HG02571 (cell line): ENCODE results near the gene TCAF1.

Experiments used
- ATAC-seq: cut with Tn5 transposase; IDR thresholded peaks from one replicate; pipeline ENCODE4 v1.9.1; 2021; ENCODE audit warnings: mild to moderate bottlenecking, moderate library complexity; ENCODE audit not compliant: unreplicated experiment

TCAF1 gene, protein sequence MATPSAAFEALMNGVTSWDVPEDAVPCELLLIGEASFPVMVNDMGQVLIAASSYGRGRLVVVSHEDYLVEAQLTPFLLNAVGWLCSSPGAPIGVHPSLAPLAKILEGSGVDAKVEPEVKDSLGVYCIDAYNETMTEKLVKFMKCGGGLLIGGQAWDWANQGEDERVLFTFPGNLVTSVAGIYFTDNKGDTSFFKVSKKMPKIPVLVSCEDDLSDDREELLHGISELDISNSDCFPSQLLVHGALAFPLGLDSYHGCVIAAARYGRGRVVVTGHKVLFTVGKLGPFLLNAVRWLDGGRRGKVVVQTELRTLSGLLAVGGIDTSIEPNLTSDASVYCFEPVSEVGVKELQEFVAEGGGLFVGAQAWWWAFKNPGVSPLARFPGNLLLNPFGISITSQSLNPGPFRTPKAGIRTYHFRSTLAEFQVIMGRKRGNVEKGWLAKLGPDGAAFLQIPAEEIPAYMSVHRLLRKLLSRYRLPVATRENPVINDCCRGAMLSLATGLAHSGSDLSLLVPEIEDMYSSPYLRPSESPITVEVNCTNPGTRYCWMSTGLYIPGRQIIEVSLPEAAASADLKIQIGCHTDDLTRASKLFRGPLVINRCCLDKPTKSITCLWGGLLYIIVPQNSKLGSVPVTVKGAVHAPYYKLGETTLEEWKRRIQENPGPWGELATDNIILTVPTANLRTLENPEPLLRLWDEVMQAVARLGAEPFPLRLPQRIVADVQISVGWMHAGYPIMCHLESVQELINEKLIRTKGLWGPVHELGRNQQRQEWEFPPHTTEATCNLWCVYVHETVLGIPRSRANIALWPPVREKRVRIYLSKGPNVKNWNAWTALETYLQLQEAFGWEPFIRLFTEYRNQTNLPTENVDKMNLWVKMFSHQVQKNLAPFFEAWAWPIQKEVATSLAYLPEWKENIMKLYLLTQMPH

DNA sequence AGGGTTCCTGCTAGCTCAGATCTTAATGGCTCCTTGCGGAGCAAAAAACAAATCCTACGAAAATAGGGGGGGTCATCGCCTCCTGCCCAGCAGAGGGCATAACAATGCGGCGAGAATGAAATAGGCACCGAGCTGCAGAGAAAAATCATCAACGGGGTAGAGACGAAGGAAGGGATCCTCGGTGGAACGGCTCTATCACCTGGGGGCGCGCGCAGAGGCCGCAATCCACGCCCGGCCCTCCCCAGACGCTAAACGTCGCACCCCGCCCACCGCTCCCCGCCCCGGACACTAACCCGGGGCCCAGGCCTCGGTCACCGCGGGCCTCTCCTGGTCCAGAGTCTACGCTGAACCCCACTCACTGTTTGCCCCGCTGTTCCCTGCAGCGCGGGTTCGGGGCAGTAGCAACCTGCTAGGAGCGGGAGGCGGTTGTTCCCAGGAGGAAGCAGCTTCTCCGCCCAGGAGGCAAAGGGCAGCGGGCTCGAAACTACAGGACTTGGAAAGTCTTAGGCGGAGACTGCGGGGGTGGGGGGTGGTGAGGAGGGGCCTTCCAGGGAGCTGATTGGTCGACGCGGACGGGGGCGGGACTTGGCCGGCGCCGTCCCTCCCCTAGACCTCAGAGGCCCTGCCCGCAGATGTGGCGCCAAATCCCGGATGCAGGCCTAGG is at the start of gene TCAF1:
TCAF1 (minus strand) TSS at position 509 of the 664 bp plus-strand sequence. CDS start 25,568 bp downstream, outside the sequence.
- ATAC-seq = peak; percentile 94

DNA sequence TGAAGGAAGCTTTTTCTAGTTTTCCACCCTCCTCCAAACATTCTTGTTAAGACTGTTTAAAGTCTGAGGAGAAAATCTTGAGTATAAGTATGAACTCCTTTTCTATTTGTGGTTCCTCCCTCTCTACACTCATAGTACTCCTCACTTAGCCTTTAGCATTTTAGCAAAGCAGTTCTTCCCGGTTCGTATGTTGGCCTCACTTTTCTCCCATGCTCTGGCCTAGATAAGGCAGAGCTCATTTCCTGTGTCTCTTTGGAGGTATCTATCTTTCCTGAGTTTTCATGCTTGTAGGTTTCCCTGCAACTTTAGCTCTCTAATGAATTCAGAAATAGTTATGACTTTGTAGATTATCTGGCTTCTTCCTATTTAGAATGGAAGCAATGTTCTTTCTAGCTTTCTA is 46.8 kb upstream of the TCAF1 start:
- ATAC-seq = no peak

DNA sequence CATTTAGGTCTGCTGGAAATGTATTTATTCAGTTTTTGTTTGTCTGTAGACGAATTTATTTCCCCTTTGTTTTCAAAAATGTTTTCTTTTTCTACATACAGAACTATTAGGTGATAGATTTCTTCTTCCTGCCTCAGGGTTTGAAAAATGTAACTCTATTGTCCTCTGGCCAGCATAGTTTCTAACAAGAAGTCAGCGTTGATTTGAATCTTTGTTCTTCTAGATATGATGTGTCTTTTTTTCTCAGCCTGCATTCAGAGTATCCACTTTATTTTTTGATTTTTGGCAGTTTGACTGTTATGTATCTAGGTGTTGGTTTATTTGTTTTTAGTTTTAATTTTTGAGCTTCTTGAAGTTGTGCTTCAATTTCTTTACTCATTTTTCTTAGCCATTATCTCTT is 45.1 kb upstream of the TCAF1 start:
- no peak for ATAC-seq

DNA sequence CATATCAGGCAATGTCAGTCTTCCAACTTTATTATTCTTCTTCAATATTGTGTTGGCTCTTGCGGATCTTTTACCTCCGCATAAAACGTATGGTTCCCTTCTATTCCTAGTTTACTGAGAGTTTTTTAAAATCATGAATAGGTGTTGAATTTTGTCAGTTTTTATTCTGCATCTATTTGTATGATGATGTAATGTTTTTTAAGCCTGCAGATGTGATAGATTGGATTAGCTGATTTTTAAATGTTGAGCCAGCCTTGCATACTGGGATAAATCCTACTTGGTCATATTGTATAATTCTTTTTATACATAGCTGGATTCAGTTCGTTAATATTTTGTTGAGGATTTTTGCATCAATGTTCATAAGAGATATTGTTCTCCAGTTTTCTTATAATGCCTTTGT is 43.4 kb upstream of the TCAF1 start:
- no peak for ATAC-seq

DNA sequence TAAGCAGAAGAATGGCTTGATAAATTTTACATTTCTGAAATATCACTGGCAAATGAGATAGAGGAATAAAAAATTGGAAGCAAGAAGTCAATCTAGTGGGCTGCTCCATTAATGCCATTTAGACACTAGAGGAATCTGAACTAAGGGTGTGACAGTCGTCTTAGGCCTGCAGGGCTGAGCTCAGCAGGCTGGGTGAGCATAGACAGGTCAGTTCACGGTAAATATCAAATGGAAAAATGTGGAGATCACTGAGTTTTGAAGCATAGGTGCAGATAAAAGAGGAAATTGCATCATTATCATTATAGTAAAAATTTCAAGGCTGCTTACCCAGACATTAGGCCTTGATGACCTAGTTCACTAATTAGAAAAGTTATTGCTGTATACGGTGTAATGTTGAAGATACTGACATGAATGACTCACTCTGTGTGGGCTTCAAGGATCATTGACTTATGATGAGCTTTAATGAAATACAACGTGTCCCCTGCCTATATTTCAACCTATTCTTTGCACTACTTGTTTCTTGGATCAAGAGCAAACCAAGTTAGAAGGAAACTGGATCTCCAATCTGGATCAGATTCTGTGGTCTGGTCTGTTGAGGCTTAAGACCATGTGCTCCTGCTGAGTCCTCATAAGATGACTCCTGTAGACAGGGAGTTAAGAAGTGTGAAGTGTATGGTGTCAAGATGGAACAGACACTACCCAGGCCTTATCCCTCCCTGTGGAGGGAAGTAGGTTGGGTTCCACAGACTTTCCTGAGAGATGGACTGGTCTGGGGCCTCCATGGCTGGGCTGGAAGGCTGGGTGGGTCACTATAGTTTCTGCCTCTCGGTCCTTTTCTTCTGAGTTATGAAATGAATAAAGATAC is 36.6 kb upstream of the TCAF1 start:
- ATAC-seq = no peak

DNA sequence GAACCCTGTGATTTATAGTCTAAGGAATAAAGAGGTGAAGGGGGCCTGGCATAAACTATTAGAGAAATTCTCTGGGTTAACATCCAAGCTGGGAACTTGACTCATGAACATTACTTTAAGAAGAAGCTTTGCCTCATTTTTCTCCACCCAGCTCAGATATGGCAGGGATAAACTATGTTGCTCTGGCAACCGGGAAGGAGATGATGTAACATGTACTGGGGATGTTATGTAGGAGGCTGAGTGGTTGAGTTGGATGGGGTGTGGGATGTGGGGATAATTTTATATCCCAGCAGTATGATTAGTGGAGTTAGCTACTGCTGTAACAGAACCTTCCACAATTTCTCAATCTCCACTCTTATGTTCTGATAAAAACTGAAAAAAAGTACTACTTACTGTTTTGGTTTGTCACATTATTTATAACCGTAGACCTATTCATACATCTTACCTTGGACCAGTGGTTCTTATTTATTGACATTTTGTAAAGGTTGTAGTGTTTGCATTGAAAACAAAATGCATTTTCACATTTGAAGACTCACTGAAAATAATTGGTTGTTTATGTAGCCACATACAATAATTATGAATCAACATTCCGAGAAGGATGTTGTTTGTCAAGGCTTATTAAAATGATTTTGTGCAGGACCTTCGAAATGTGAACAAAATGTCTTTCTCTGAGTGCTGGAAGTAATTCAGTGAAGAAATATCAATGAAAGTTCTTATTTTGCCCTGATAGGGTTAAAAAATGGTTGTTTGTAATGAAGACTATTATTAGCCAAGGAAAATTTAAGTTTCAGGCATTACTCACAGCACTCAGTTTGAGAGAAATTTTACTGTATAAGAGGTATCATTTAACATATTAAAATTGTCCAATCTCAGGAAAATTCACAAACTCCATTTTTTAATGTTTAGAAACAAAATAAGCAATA is 34.4 kb upstream of the TCAF1 start:
- no peak for ATAC-seq

DNA sequence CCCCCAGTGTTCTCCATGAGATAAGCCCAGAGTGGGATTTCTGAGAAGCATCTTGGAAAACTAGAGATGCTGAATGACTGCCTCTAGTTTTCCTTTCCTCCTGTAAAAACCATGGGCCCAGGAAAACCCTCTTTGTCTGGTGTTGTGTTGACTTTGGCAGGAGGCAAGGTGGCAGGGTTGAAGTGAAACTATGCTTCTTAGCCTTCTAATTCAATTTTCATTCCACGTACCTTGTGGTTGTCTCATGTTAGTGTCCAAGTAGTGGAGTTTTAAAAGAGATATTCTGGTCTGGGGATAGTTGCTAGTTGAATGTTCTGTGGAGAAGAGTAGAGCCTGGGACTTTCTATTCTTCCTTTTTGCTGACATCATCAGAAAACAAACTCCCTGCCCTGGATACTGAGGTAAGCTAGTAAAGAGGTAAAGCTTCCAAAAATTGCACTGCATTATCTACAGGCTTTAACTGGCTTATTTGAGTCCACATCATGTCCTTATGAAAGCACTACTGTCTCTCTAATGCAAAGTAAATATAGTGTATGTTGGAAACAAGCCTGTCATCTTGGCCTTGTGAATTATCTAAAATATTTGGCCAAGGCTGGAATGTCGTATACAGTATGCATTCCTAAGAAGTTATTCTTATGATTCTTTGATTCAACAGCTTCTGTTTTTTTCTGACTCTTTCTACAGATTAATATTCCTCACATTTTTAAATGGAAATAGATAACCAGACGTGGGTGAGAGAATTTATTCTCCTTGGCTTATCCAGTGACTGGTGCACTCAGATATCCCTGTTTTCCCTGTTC is 32.8 kb upstream of the TCAF1 start, which contains the start of gene OR2F2:
OR2F2 (plus strand) TSS at position 708 of the 800 bp plus-strand sequence; CDS start at position 708, 0 bp downstream.
- no peak for ATAC-seq

DNA sequence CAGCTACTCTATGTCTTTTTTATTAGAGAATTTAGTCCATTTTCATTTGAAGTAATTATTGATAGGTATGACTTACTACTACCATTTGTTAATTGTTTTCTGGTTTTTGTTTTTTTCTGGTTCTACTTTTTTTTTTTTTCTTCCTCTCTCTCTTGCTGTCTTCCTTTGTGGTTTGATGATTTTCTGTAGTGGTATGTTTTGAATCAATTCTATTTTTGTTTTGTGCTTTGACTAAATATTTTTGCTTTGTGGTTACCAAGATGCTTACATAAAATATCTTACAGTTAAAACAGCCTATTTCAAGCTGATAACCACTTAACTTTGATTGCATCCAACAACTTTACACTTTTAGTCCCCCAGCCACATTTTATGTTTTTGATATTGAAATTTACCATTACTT is 29.8 kb upstream of the TCAF1 start:
- ATAC-seq = no peak

DNA sequence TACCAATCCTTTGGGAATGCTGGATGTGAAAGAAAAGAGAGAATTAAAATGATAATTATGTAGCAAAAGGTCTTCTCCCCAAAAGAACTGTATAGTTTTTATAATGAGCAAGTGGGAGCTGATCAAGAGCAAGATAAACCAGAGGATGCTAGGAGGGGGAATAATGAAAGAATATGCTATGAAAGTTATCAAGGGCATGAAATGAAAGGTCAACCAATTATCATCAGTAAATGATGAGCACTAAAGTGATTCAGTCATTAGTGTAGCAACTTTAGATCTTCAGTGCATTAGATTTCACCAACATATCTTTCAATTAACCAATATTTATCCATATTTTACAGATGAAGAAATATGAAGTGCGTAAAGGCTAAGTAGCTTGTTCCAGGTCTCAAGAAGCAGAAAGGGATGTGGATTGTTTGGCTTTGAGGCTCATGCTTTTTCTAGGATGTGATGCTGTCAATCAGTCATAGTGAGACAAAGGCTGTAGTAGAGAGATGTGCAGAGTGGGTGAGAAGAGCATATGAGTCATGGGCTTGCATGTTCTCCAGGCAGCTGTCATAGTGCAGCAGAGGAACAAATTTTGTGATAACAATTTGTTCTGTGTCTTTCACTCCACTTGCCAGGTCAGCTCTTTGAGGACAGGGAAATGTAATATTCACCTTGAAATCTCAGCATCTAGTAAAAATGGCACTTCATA is 27.4 kb upstream of the TCAF1 start:
- peak; percentile 53 for ATAC-seq

DNA sequence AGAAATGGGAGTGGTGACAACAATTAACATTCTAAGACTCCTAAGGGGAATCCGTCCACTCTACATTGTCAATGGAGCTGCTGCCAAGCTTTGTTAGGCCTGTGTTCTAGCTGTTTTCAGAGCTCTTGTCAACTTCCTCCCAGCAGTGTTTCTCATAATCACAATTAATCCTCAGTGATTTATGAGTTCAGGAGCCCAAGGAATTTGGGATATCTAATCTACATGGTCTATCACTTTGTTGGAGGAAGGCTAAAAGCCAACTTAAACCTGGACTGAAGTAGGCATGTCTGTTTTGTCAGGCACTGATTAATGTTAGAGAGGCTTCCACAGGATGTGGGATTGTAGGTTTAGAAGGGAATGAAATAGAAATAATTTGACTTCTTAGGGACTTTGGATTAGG is 22.9 kb upstream of the TCAF1 start:
- no peak for ATAC-seq

DNA sequence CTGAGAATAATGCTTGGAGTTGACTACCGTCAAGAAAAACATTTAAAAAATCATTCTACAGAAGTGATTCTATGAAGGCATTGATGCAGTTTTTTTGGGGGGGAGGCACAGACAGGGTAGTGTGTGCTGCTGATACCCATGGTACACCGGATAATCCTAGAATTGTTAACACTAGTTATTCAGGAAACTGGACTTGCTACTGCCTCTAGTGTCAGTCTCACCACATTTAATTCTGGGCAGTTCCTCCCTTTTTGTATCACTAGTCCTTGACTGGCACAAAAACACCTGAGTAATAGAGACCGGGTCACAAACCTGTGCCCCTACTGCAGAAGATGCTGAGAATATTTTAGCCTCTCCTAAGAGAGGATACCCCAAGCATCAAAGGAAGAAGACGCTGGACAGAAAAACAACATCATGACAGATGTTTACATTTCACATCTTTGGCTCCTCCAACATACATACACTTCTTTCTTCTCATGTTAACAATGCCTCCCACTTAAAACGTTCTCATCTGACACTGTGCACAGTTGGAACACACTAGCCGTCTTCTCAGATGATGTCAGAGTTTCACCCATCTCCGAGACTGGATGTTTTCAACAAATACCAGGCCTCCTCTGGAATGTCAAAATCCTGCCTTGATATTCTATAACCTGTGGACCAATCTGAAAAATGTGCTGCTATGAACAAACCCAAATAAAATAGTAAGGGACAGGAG is 13.1 kb upstream of the TCAF1 start:
- ATAC-seq = no peak

DNA sequence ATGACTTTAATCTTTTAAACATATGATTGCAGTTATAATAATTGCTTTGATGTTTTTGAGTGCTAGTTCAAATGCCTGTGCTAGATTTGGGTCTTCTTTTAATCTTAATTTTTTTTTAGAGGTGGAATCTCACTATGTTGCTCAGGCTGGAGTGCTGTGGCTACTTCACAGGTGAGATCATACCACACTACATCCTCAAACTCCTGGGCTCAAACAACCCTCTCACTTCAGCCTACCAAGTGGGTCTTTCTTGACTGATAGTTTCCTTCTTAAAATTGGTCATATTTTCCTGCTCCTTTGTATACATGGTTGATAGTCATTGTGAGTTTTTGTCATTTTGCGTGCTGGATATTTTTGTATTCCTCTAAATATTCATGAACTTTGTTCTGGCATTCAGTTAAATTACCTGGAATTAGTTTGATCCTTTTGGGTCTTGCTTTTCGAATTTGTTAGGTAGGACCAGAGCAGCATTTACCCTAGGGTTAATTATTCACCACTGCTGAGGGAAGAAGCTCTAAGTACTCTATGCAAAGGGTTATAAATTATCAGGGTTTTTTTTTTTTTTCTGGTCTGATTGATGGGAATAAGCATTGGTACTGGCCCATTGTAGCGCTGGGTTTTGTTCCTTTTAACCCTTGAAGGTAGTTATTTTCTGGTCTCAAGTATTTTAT is 12.1 kb upstream of the TCAF1 start:
- no peak for ATAC-seq

DNA sequence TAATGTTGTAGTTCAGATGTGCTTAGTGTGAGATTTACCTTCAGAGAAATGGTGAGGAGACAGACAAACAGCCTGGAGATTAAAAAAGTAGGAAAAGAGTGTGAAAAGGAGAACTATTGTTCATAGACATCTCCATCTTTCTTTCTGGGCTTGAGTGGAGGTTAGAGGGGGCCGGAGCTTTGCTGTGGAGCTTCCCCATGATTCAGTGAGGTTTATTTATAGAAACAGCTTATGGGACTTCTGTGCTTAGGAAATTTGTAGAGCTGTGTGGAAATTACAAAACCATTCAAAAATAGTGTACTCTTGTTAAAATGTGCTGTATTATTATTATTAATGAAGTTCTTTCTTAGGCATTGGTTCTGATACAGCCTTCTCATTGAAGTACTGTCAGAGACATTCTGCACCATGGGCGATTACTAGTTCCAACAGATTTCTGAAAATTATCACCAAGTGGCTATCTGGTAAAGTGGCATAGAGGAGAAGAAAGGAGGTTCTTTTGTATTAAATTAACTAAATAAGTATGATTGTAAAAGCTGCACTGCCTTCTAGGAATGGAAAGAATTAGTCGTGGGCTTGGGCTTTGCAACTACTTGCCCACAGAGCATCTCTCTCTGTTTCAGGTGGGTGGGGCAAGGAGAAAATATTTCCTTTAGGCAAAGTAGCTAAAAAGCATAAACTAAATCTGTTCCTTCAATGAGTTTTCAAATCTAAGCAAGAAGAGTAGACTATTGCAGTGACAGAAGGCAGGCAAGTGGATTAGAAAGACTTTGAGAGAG is 8.7 kb upstream of the TCAF1 start:
- ATAC-seq = no peak

DNA sequence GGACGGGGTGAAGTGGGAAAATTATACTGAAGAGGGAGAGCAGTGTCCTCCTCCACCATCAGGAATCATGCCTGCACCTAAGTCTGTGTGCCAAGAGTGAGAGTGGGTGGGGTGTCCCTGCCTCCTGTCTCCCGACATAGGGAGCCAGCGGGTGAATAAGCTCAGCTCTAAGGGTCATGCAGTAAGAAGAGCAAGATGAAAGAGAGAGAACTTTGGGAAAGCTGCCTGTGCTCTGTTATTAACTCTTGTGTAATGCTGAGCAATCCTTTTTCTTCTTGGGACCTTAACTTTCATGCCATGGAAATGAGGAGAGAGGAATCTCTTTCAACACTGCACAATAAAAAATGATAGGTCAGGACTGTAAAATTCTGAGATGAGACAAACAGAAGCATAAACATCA is 7.9 kb upstream of the TCAF1 start:
- ATAC-seq = no peak

DNA sequence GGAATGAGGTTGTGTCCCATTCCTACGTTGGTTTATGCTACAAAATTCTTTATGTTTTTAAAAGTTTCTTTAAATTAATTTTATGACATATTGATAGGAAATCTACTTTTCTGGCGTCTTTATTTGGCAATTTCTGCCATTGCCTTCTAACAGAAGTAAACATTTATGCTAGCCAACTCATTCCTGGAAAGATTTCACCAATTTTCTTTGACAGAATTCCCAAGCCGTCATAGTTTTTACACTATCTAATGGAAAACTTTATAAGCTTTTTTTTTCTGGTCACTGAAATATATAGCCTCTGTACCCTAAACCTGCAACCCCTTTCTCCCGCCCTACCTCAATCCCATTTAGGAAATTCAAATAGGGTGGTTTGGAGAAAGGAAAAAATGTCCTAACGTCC is 6.1 kb upstream of the TCAF1 start:
- no peak for ATAC-seq

DNA sequence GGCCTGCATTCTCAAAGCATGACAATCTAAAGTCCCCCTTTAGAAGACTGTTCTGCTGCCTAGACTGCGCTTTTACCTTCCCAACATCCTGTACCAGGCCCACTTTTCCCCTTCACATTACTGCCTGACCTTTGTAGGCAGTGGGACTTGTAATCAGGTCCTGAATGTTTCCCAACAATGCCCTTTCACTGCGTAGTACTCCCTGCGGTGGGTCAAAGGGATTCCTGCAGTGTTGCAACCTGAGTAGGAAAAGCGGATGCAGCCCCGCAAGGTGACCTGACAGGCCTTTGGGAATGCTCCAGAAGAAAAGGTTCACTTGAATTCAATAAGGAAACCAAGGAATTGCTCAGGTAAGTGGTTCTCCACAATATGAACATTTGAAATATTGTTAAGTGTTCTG is 4.9 kb upstream of the TCAF1 start:
- no peak for ATAC-seq
